HL-60 (cell line): ENCODE data around the gene SIGLEC12.
A peak's percentile ranks its signal among the peaks of the same experiment; 100 is the strongest.

Source experiments
- DNase-seq, 2 experiments: peaks; one replicate each; pipeline ENCODE4 v3.0.0-alpha.2; 2010 to 2020; ENCODE audit warnings: low read depth in 1 of 2, low spot score in 1 of 2
- H3K27ac ChIP-seq: fragments of 250-450 bp; sonication (Bioruptor Pico); replicated peaks from 2 replicates; pipeline ENCODE4 v1.5.1; 2020; ENCODE audit warnings: mild to moderate bottlenecking, moderate library complexity
- H3K27me3 ChIP-seq: fragments of 250-450 bp; sonication (Bioruptor Pico); 2 replicates; pipeline ENCODE4 v1.5.1; 2021; ENCODE audit warnings: mild to moderate bottlenecking, moderate library complexity; ENCODE audit not compliant: insufficient read depth, poor library complexity, severe bottlenecking
- H3K4me3 ChIP-seq: replicated peaks from 2 replicates; pipeline ENCODE4 v1.5.1; 2011; ENCODE audit warnings: mild to moderate bottlenecking, control low read depth, low read length; ENCODE audit not compliant: insufficient read depth
- CTCF ChIP-seq: IDR thresholded peaks from one replicate; pipeline ENCODE4 v1.5.1; 2011; ENCODE audit warnings: low read length, control low read depth, inconsistent platforms; ENCODE audit not compliant: insufficient read depth
- GABPA ChIP-seq: IDR thresholded peaks from 2 replicates; pipeline ENCODE4 v1.6.1; 2012; ENCODE audit warnings: low read depth
- POLR2AphosphoS5 ChIP-seq: IDR thresholded peaks from 2 replicates; pipeline ENCODE4 v1.6.1; 2012; ENCODE audit warnings: low read depth
- REST ChIP-seq: IDR thresholded peaks from 2 replicates; pipeline ENCODE4 v1.6.1; 2012; ENCODE audit warnings: low read depth; ENCODE audit not compliant: insufficient replicate concordance
- SPI1 ChIP-seq: IDR thresholded peaks from 2 replicates; pipeline ENCODE4 v1.6.1; 2012; ENCODE audit warnings: low read depth, mild to moderate bottlenecking, borderline replicate concordance

The SIGLEC12 gene

GRCh38 chr19:51473009-51473707 is 28.4 kb downstream of the SIGLEC12 start:
- TF ChIP-seq GABPA (no peak), POLR2AphosphoS5 (no peak), REST (peak; percentile 58), CTCF (peak; percentile 54), SPI1 (no peak)
- H3K27me3 ChIP-seq: no peaks in the 10 kb centered on the region
- no peak overlapping the region for H3K4me3 ChIP-seq
- peak; percentile 55 to 89 for DNase-seq
- H3K27ac ChIP-seq: no peak overlapping the region

- no peak overlapping the region for H3K27ac ChIP-seq
- no peaks in the 10 kb centered on the region for H3K27me3 ChIP-seq
- H3K4me3 ChIP-seq: no peak overlapping the region
- TF ChIP-seq SPI1 (no peak), GABPA (no peak), POLR2AphosphoS5 (no peak), REST (no peak), CTCF (no peak)
- DNase-seq: no peak
Measured at GRCh38 chr19:51472607-51473006, 29.0 kb downstream of the SIGLEC12 start.

- Histone ChIP-seq H3K4me3 (no peak overlapping the region), H3K27me3 (no peaks in the 10 kb centered on the region), H3K27ac (no peak overlapping the region)
- DNase-seq: no peak
- TF ChIP-seq GABPA: no peak
- TF ChIP-seq SPI1: no peak
- TF ChIP-seq POLR2AphosphoS5: no peak
- no peak for TF ChIP-seq REST
- TF ChIP-seq CTCF: no peak
Measured at GRCh38 chr19:51471527-51471926, 30.1 kb downstream of the SIGLEC12 start.
